D721Med (cell line): ENCODE measurements around the gene MBP.
A peak's percentile ranks its signal among the peaks of the same experiment; 100 is the strongest.

ENCODE experiments used
- DNase-seq: peaks from one replicate; pipeline ENCODE4 v3.0.0; 2011; ENCODE audit warnings: low spot score; ENCODE audit not compliant: insufficient read length
- FAIRE-seq: peaks from 2 replicates; lab custom pipeline; 2011; peaks lifted over from hg19 to GRCh38; lab: Jason Lieb, UNC
- TF ChIP-seq, protein P1 (sequence below): IDR thresholded peaks from 2 replicates; pipeline ENCODE4 v1.5.1; 2012; ENCODE audit warnings: mild to moderate bottlenecking, control low read depth; ENCODE audit not compliant: insufficient read depth; ENCODE audit errors: missing control alignments

Gene MBP

GRCh38 chr18:76979111-76979751 lies 153.4 kb downstream of the MBP start:
- TF ChIP-seq, protein P1, sequence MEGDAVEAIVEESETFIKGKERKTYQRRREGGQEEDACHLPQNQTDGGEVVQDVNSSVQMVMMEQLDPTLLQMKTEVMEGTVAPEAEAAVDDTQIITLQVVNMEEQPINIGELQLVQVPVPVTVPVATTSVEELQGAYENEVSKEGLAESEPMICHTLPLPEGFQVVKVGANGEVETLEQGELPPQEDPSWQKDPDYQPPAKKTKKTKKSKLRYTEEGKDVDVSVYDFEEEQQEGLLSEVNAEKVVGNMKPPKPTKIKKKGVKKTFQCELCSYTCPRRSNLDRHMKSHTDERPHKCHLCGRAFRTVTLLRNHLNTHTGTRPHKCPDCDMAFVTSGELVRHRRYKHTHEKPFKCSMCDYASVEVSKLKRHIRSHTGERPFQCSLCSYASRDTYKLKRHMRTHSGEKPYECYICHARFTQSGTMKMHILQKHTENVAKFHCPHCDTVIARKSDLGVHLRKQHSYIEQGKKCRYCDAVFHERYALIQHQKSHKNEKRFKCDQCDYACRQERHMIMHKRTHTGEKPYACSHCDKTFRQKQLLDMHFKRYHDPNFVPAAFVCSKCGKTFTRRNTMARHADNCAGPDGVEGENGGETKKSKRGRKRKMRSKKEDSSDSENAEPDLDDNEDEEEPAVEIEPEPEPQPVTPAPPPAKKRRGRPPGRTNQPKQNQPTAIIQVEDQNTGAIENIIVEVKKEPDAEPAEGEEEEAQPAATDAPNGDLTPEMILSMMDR: no peak
- DNase-seq (no peak), FAIRE-seq (no peak)

DNA sequence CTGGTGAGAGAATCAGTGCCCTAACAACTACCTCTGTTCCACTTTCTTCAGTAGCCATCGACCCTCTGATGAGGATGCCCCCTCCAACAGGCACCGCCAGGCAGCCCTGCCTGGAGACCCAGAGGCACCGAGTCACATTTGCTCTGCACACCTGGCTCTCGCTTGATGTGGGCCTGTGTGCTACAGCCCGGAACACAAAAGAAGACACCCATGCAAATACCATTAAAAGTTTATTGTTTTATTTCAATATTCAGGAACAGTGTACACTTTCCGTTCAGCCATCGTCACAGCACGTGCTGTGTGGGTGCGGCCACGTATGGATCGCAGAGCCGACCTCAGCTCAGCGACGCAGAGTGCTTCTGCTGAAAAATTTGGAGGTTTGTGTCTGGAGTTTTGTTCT lies 154.0 kb downstream of the MBP start:
- no peak for DNase-seq
- TF ChIP-seq, protein P1: no peak
- no peak for FAIRE-seq

- FAIRE-seq: no peak
- TF ChIP-seq, protein P1: no peak
- DNase-seq: no peak
Observed at GRCh38 chr18:76977684-76978232, 154.8 kb downstream of the MBP start.

- FAIRE-seq (no peak), DNase-seq (no peak)
- TF ChIP-seq, protein P1: no peak
Observed at GRCh38 chr18:76977108-76977621, 155.4 kb downstream of the MBP start.

- FAIRE-seq: no peak
- TF ChIP-seq, protein P1: no peak
- no peak for DNase-seq
Observed at GRCh38 chr18:76975577-76976110, 156.9 kb downstream of the MBP start.

DNA sequence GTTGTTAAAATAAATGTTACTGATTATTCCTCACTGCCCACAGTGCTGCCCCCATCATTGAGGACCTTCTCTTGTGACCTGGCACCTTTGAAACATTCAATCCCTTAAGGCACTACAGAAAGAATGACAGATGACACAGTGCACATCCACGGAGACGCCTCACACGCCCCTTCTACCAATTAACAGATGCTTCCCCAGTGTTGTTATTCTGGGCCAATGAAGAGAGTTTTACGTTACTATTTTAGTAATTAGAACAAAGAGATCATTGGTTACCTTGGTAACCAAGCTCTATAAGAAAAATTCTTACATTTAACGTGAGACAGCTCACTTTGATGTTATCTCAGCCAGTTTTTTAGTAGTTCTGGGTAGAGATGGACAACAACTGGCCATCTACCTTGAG lies 158.2 kb downstream of the MBP start:
- TF ChIP-seq, protein P1: no peak
- FAIRE-seq (peak; percentile 79), DNase-seq (no peak)
